ENCODE measurements around the gene CALR3. TPM values are rescaled to one million over a fixed set of nuclear protein-coding genes. Genes with fewer than 3 reads are reported as not detected.
A peak's percentile ranks its signal among the peaks of the same experiment; 100 is the strongest.
"Not testable (repeated sequence)": the region's sequence is repeated elsewhere in the genome, so short reads cannot be mapped to it uniquely, and the experiment has no call there.

Gene CALR3
- total and polyA plus RNA-seq, 5 donors, result not detected

- Histone ChIP-seq H3K4me3 (ENCODE audit: low read length) (no peak overlapping the region), H3K27ac (ENCODE audit: low read length) (peak overlapping the region; percentile 91), H3K9me3 (ENCODE audit: control insufficient read depth, low read length) (no peaks in the 10 kb centered on the region), H3K4me1 (ENCODE audit: control insufficient read depth, insufficient read depth, low read length) (peaks cover 36% of the 10 kb centered on the region), H3K27me3 (ENCODE audit: control insufficient read depth, insufficient read depth) (no peaks in the 10 kb centered on the region)
- intact Hi-C loops (cut with DNase I), result no loop called here
- ATAC-seq (no peak), DNase-seq (peak in 1 of 3 donors; percentile 13)
- 53% methylated on average over 10 of the region's 10 CpGs for WGBS
Measured at GRCh38 chr19:16454351-16454918, 41.5 kb downstream of the CALR3 start.

- WGBS, result 76% methylated on average over 8 of the region's 8 CpGs
- Histone ChIP-seq H3K4me3 (ENCODE audit: low read length) (no peak overlapping the region), H3K27ac (ENCODE audit: low read length) (peak overlapping the region; percentile 42), H3K9me3 (ENCODE audit: control insufficient read depth, low read length) (no peaks in the 10 kb centered on the region), H3K27me3 (ENCODE audit: control insufficient read depth, insufficient read depth) (no peaks in the 10 kb centered on the region), H3K4me1 (ENCODE audit: control insufficient read depth, insufficient read depth, low read length) (peaks cover 16% of the 10 kb centered on the region)
- no peak for DNase-seq
- ATAC-seq, result no peak
- intact Hi-C loops (cut with DNase I), result no loop called here
Measured at GRCh38 chr19:16452325-16452724, 43.6 kb downstream of the CALR3 start.

GRCh38 chr19:16449330-16449961 lies 46.5 kb downstream of the CALR3 start:
- Histone ChIP-seq H3K9me3 (ENCODE audit: control insufficient read depth, low read length) (no peaks in the 10 kb centered on the region), H3K27me3 (ENCODE audit: control insufficient read depth, insufficient read depth) (no peaks in the 10 kb centered on the region), H3K27ac (ENCODE audit: low read length) (no peak overlapping the region), H3K4me3 (ENCODE audit: low read length) (no peak overlapping the region), H3K4me1 (ENCODE audit: control insufficient read depth, insufficient read depth, low read length) (peaks cover 22% of the 10 kb centered on the region)
- no peak for DNase-seq
- intact Hi-C loops (cut with DNase I), result no loop called here
- 83% methylated on average over 6 of the region's 6 CpGs for WGBS
- no peak for ATAC-seq

- H3K4me3 ChIP-seq (ENCODE audit: low read length); intact Hi-C loops (cut with DNase I); H3K9me3 ChIP-seq (ENCODE audit: control insufficient read depth, low read length); ATAC-seq; H3K27ac ChIP-seq (ENCODE audit: low read length); H3K27me3 ChIP-seq (ENCODE audit: control insufficient read depth, insufficient read depth): not testable (repeated sequence)
- H3K4me1 ChIP-seq (ENCODE audit: control insufficient read depth, insufficient read depth, low read length), result peaks cover 23% of the 10 kb centered on the region
- DNase-seq, result peak in 2 of 3 donors; percentile 7 to 22
- 97% methylated on average over 3 of the region's 3 CpGs for WGBS
Measured at GRCh38 chr19:16448872-16449271, 47.1 kb downstream of the CALR3 start.

- Histone ChIP-seq H3K27ac (ENCODE audit: low read length) (peak overlapping the region; percentile 77), H3K4me3 (ENCODE audit: low read length) (no peak overlapping the region), H3K4me1 (ENCODE audit: control insufficient read depth, insufficient read depth, low read length) (peaks cover 20% of the 10 kb centered on the region), H3K27me3 (ENCODE audit: control insufficient read depth, insufficient read depth) (no peaks in the 10 kb centered on the region), H3K9me3 (ENCODE audit: control insufficient read depth, low read length) (no peaks in the 10 kb centered on the region)
- intact Hi-C loops (cut with DNase I), result no loop called here
- ATAC-seq, result peak; percentile 92 to 94
- peak; percentile 82 to 93 (median 92) for DNase-seq
- 8% methylated on average over 9 of the region's 9 CpGs for WGBS
Measured at GRCh38 chr19:16446724-16447368, 49.1 kb downstream of the CALR3 start.

- H3K4me1 ChIP-seq (ENCODE audit: control insufficient read depth, insufficient read depth, low read length), result peaks cover 20% of the 10 kb centered on the region
- 69% methylated on average over 13 of the region's 13 CpGs for WGBS
- no peaks in the 10 kb centered on the region for H3K27me3 ChIP-seq (ENCODE audit: control insufficient read depth, insufficient read depth)
- H3K4me3 ChIP-seq (ENCODE audit: low read length), result no peak overlapping the region
- ATAC-seq (no peak), DNase-seq (peak in 2 of 3 donors; percentile 34 to 38)
- no peaks in the 10 kb centered on the region for H3K9me3 ChIP-seq (ENCODE audit: control insufficient read depth, low read length)
- intact Hi-C loops (cut with DNase I), result no loop called here
- peak overlapping the region; percentile 77 for H3K27ac ChIP-seq (ENCODE audit: low read length)
Measured at GRCh38 chr19:16446108-16446723, 49.8 kb downstream of the CALR3 start.

GRCh38 chr19:16445238-16446107 lies 50.5 kb downstream of the CALR3 start:
- ATAC-seq (no peak), DNase-seq (peak in 2 of 3 donors; percentile 23 to 24)
- intact Hi-C loops (cut with DNase I), result no loop called here
- Histone ChIP-seq H3K4me3 (ENCODE audit: low read length) (no peak overlapping the region), H3K27ac (ENCODE audit: low read length) (peak overlapping the region; percentile 77), H3K9me3 (ENCODE audit: control insufficient read depth, low read length) (no peaks in the 10 kb centered on the region), H3K27me3 (ENCODE audit: control insufficient read depth, insufficient read depth) (no peaks in the 10 kb centered on the region), H3K4me1 (ENCODE audit: control insufficient read depth, insufficient read depth, low read length) (peaks cover 20% of the 10 kb centered on the region)
- WGBS, result 75% methylated on average over 14 of the region's 14 CpGs

GRCh38 chr19:16444269-16444600 lies 51.7 kb downstream of the CALR3 start:
- Histone ChIP-seq H3K4me1 (ENCODE audit: control insufficient read depth, insufficient read depth, low read length) (peaks cover 20% of the 10 kb centered on the region), H3K4me3 (ENCODE audit: low read length) (no peak overlapping the region), H3K27ac (ENCODE audit: low read length) (peak overlapping the region; percentile 56), H3K27me3 (ENCODE audit: control insufficient read depth, insufficient read depth) (no peaks in the 10 kb centered on the region), H3K9me3 (ENCODE audit: control insufficient read depth, low read length) (no peaks in the 10 kb centered on the region)
- DNase-seq (peak in 2 of 3 donors; percentile 16), ATAC-seq (no peak)
- intact Hi-C loops (cut with DNase I), result no loop called here
- WGBS, result 56% methylated on average over 2 of the region's 2 CpGs

GRCh38 chr19:16442386-16443276 lies 53.3 kb downstream of the CALR3 start:
- peaks cover 20% of the 10 kb centered on the region for H3K4me1 ChIP-seq (ENCODE audit: control insufficient read depth, insufficient read depth, low read length)
- no peaks in the 10 kb centered on the region for H3K9me3 ChIP-seq (ENCODE audit: control insufficient read depth, low read length)
- intact Hi-C loops (cut with DNase I), result no loop called here
- H3K4me3 ChIP-seq (ENCODE audit: low read length), result no peak overlapping the region
- H3K27me3 ChIP-seq (ENCODE audit: control insufficient read depth, insufficient read depth), result no peaks in the 10 kb centered on the region
- DNase-seq (peak; percentile 57 to 85 (median 83)), ATAC-seq (peak; percentile 33 to 58)
- WGBS, result 37% methylated on average over 19 of the region's 19 CpGs
- peak overlapping the region; percentile 31 for H3K27ac ChIP-seq (ENCODE audit: low read length)

- Histone ChIP-seq H3K9me3 (ENCODE audit: control insufficient read depth, low read length) (no peaks in the 10 kb centered on the region), H3K27ac (ENCODE audit: low read length) (peak overlapping the region; percentile 32), H3K4me3 (ENCODE audit: low read length) (no peak overlapping the region), H3K4me1 (ENCODE audit: control insufficient read depth, insufficient read depth, low read length) (peaks cover 20% of the 10 kb centered on the region), H3K27me3 (ENCODE audit: control insufficient read depth, insufficient read depth) (no peaks in the 10 kb centered on the region)
- peak in 2 of 3 donors; percentile 47 to 63 for DNase-seq
- whole genome bisulfite sequencing, result 76% methylated on average over 14 of the region's 14 CpGs
- intact Hi-C loops (cut with DNase I), result no loop called here
- ATAC-seq, result peak; percentile 19 to 26
Measured at GRCh38 chr19:16441661-16442162, 54.3 kb downstream of the CALR3 start.

Measured in right cardiac atrium (tissue), 5 donors.